Astrocyte of the spinal cord (primary cell): ENCODE results near the gene HDAC7.

ENCODE experiments used
- DNase-seq: peaks from one replicate; pipeline ENCODE4 v3.0.0; 2011; ENCODE audit warnings: low read depth, low spot score
- H3K4me3 ChIP-seq: 2 replicates; pipeline ENCODE4 v1.5.1; 2011; ENCODE audit warnings: low read depth, mild to moderate bottlenecking, low read length, moderate library complexity
- CTCF ChIP-seq: IDR thresholded peaks from 2 replicates; pipeline ENCODE4 v1.5.1; 2012; ENCODE audit warnings: low read depth, mild to moderate bottlenecking, low read length, inconsistent platforms
- in situ Hi-C: cut with HindIII; loops from 2 replicates; pipeline ENCODE4 v1.10.0; 2017; ENCODE audit warnings: low sequenced_read_pairs

The HDAC7 gene

GRCh38 chr12:47771304-47771703 lies 48.4 kb downstream of the HDAC7 start:
- no peak overlapping the region for H3K4me3 ChIP-seq
- TF ChIP-seq CTCF, result no peak
- in situ Hi-C loops, result no loop called here
- DNase-seq, result no peak

- H3K4me3 ChIP-seq, result no peak overlapping the region
- TF ChIP-seq CTCF, result no peak
- no peak for DNase-seq
- in situ Hi-C loops, result no loop called here
These were observed 49.5 kb downstream of the HDAC7 start for GRCh38 chr12:47770086-47770726.

- no peak for TF ChIP-seq CTCF
- no peak for DNase-seq
- in situ Hi-C loops, result no loop called here
These were observed 50.2 kb downstream of the HDAC7 start for GRCh38 chr12:47769234-47770085.

GRCh38 chr12:47768323-47768811 lies 51.3 kb downstream of the HDAC7 start:
- no peak for DNase-seq
- no peak for TF ChIP-seq CTCF
- no peak overlapping the region for H3K4me3 ChIP-seq
- in situ Hi-C loops, result no loop called here

More at GRCh38 chr12:47769234-47770085, 50.2 kb downstream of the HDAC7 start:
- no peak overlapping the region for H3K4me3 ChIP-seq

GRCh38 chr12:47767216-47767724 lies 52.4 kb downstream of the HDAC7 start:
- TF ChIP-seq CTCF, result peak; percentile 55
- no peak overlapping the region for H3K4me3 ChIP-seq
- DNase-seq, result no peak
- in situ Hi-C loops, result no loop called here

GRCh38 chr12:47766502-47767215 lies 53.0 kb downstream of the HDAC7 start:
- no peak for DNase-seq
- in situ Hi-C loops, result no loop called here
- TF ChIP-seq CTCF, result no peak
- H3K4me3 ChIP-seq, result no peak overlapping the region
